ENCODE results near the gene THAP3. TPM values are rescaled to one million over a fixed set of nuclear protein-coding genes. Genes with fewer than 3 reads are reported as not detected.

THAP3 gene
- polyA plus RNA-seq, 5 donors = 13.1 to 24.1 (median 17.8) TPM

DNA sequence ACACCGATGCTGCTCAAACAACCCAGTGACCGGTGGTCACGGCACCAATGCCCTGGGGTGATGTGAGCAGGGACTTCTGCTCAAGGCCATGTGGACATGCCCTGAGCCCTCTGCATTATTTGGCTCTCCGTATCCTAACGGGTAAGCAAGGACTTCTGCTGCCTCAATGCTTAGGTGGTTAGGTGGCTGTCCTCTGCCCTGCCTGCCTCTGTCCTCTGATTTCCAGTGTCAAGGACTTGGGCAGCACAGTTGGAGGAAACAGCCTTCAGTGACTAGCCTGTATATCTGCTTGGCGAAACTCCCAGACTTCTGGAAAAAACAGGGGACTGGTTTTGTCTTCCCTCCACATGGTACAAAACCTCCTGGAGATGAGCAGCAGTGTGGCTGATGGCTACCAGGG, 42.5 kb downstream of the THAP3 start:
- no peak for DNase-seq

DNA sequence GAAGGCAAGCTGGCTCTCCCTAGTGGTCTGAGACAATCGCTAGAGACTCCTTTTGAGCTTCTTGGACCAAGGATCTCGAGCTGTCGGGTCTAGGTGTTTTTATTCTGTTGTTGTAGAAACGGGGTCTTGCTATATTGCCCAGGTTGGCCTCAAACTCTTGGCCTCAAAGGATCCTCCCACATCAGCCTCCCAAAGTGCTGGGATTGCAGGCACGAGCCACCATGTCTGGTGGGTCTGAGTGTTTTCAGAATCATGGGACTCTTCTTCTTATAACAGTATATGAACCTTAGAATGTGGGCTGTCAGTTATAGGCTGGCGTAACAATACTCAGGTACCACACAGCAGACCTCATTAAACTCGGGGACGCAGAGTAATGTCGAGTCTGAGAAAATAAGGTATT, 43.8 kb downstream of the THAP3 start:
- DNase-seq = no peak

GRCh38 chr1:6672558-6672957, 47.9 kb downstream of the THAP3 start:
- DNase-seq = no peak

- no peak for DNase-seq
Observed at GRCh38 chr1:6673816-6674398, 49.2 kb downstream of the THAP3 start.

DNA sequence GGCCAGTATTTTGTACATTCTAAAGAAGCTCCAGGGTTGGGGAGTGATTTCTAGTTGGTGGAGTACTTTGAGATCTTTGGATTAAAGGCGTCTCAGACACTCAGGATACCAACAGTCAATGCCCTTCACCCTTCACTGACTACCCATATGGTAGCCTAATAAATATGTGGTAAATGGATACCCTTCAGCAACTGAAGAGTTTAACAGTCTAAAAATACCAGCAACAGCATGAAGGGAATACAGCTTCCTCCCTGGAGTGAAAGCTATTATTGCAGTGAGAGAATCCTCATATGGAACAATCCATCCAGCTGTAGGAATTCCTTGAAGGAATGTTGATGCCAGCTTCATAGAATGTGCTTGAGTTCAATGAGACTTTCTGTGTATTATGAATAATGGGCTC, 50.1 kb downstream of the THAP3 start:
- no peak for DNase-seq

GRCh38 chr1:6675941-6676340, 51.3 kb downstream of the THAP3 start:
- DNase-seq = no peak

Other genes starting within 250 kb of the THAP3 start
- gene ACOT7, start 231.1 kb upstream of the THAP3 start, polyA plus RNA-seq (ENCODE audit: insufficient read depth in 1 of 5, insufficient read length in 5 of 5, low replicate concordance in 1 of 5) = 10 to 100 TPM; 11.7 to 17.0 (median 14.4) TPM
- gene HES2, start 204.9 kb upstream of the THAP3 start, polyA plus RNA-seq (ENCODE audit: insufficient read depth in 1 of 5, insufficient read length in 5 of 5, low replicate concordance in 1 of 5) = under 1 TPM; 0.04 to 0.24 (median 0.22) TPM
- 1 to 10 TPM; 1.2 to 3.8 (median 2.4) TPM for gene ESPN, start 200.1 kb upstream of the THAP3 start, polyA plus RNA-seq (ENCODE audit: insufficient read depth in 1 of 5, insufficient read length in 5 of 5, low replicate concordance in 1 of 5)
- gene TNFRSF25, start 158.7 kb upstream of the THAP3 start, polyA plus RNA-seq (ENCODE audit: insufficient read depth in 1 of 5, insufficient read length in 5 of 5, low replicate concordance in 1 of 5) = 10 to 100 TPM; 16.5 to 32.9 (median 27.1) TPM
- gene PLEKHG5, start 133.2 kb upstream of the THAP3 start, polyA plus RNA-seq (ENCODE audit: insufficient read depth in 1 of 5, insufficient read length in 5 of 5, low replicate concordance in 1 of 5) = 10 to 100 TPM; 20.0 to 33.7 (median 28.7) TPM
- 10 to 100 TPM; 15.2 to 24.4 (median 22.4) TPM for gene NOL9, start 70.4 kb upstream of the THAP3 start, polyA plus RNA-seq (ENCODE audit: insufficient read depth in 1 of 5, insufficient read length in 5 of 5, low replicate concordance in 1 of 5)
- gene TAS1R1, start 69.6 kb upstream of the THAP3 start, polyA plus RNA-seq (ENCODE audit: insufficient read depth in 1 of 5, insufficient read length in 5 of 5, low replicate concordance in 1 of 5) = under 1 TPM in 4 of 5 donors, not detected in 1; 0.17 to 0.54 (median 0.19) TPM
- 10 to 100 TPM; 22.8 to 37.6 (median 32.7) TPM for gene ZBTB48, start 44.9 kb upstream of the THAP3 start, polyA plus RNA-seq (ENCODE audit: insufficient read depth in 1 of 5, insufficient read length in 5 of 5, low replicate concordance in 1 of 5)
- gene KLHL21, start 22.0 kb upstream of the THAP3 start, polyA plus RNA-seq (ENCODE audit: insufficient read depth in 1 of 5, insufficient read length in 5 of 5, low replicate concordance in 1 of 5) = 10 to 100 TPM in 4 of 5 donors, 1 to 10 TPM in 1; 8.4 to 17.4 (median 13.2) TPM
- 10 to 100 TPM; 16.1 to 21.2 (median 20.7) TPM for gene PHF13, start 11.1 kb upstream of the THAP3 start, polyA plus RNA-seq (ENCODE audit: insufficient read depth in 1 of 5, insufficient read length in 5 of 5, low replicate concordance in 1 of 5)
- 10 to 100 TPM; 41.1 to 46.5 (median 45.7) TPM for gene DNAJC11, start 76.9 kb downstream of the THAP3 start, polyA plus RNA-seq (ENCODE audit: insufficient read depth in 1 of 5, insufficient read length in 5 of 5, low replicate concordance in 1 of 5)
- 10 to 100 TPM; 41.0 to 56.5 (median 48.5) TPM for gene CAMTA1, start 160.6 kb downstream of the THAP3 start, polyA plus RNA-seq (ENCODE audit: insufficient read depth in 1 of 5, insufficient read length in 5 of 5, low replicate concordance in 1 of 5)